SW 1271 (cell line): Measurements from ENCODE around the gene DUSP1.
A peak's percentile ranks its signal among the peaks of the same experiment; 100 is the strongest.
"Not testable (repeated sequence)": the region's sequence is repeated elsewhere in the genome, so short reads cannot be mapped to it uniquely, and the experiment has no call there.

Source experiments
- DNase-seq, 2 experiments: peaks; one replicate each; lab custom pipeline; 2025; lab: John Stamatoyannopoulos, UW

DUSP1 gene

GRCh38 chr5:172770675-172771438, at the start of gene DUSP1:
Gene DUSP1 (minus strand): TSS chr5:172771195. CDS start chr5:172770952, 243 bp downstream.
- DNase-seq, result peak; percentile 89 to 97

GRCh38 chr5:172820046-172820767, 49.2 kb upstream of the DUSP1 start:
- DNase-seq, result no peak

GRCh38 chr5:172819569-172819968, 48.6 kb upstream of the DUSP1 start:
- no peak for DNase-seq

- DNase-seq, result no peak
These were observed 47.1 kb upstream of the DUSP1 start for GRCh38 chr5:172818081-172818480.

GRCh38 chr5:172817664-172818063, 46.7 kb upstream of the DUSP1 start:
- DNase-seq, result no peak

GRCh38 chr5:172816925-172817562, 46.0 kb upstream of the DUSP1 start:
- DNase-seq, result no peak

- DNase-seq, result no peak
These were observed 44.6 kb upstream of the DUSP1 start for GRCh38 chr5:172815631-172816030.

GRCh38 chr5:172810996-172811395, 40.0 kb upstream of the DUSP1 start:
- DNase-seq, result not testable (repeated sequence)

- no peak for DNase-seq
These were observed 38.8 kb upstream of the DUSP1 start for GRCh38 chr5:172809774-172810173.

- DNase-seq, result no peak
These were observed 36.8 kb upstream of the DUSP1 start for GRCh38 chr5:172807766-172808311.

- no peak for DNase-seq
These were observed 36.1 kb upstream of the DUSP1 start for GRCh38 chr5:172806897-172807672.

- no peak for DNase-seq
These were observed 34.8 kb upstream of the DUSP1 start for GRCh38 chr5:172805736-172806255.

- DNase-seq, result no peak
These were observed 34.2 kb upstream of the DUSP1 start for GRCh38 chr5:172805018-172805683.

- no peak for DNase-seq
These were observed 31.7 kb upstream of the DUSP1 start for GRCh38 chr5:172802567-172803176.

- DNase-seq, result no peak
These were observed 31.1 kb upstream of the DUSP1 start for GRCh38 chr5:172802112-172802511.

GRCh38 chr5:172801179-172801671, 30.2 kb upstream of the DUSP1 start:
- peak; percentile 30 to 48 for DNase-seq

GRCh38 chr5:172800088-172800551, 29.1 kb upstream of the DUSP1 start:
- no peak for DNase-seq

- no peak for DNase-seq
These were observed 28.4 kb upstream of the DUSP1 start for GRCh38 chr5:172799416-172799815.

GRCh38 chr5:172798422-172799215, 27.6 kb upstream of the DUSP1 start:
- DNase-seq, result no peak
